KMS-11 (cell line): ENCODE measurements around the gene UBE2L5.

Experiments
- H2AFZ ChIP-seq: fragments of 200-600 bp; sonication (generic); 2 replicates; pipeline ENCODE4 v1.6.1; 2016; ENCODE audit warnings: antibody characterized with exemption, mixed run types, low read depth
- H3K27ac ChIP-seq: fragments of 200-600 bp; sonication (generic); 2 replicates; pipeline ENCODE4 v1.6.1; 2016; ENCODE audit warnings: mild to moderate bottlenecking, mixed run types
- H3K27me3 ChIP-seq: fragments of 200-600 bp; sonication (generic); 2 replicates; pipeline ENCODE4 v1.6.1; 2017; ENCODE audit warnings: mild to moderate bottlenecking, low read depth, mixed run types, moderate library complexity; ENCODE audit not compliant: insufficient read depth
- H3K36me3 ChIP-seq: fragments of 200-600 bp; sonication (generic); 2 replicates; pipeline ENCODE4 v1.6.1; 2017; ENCODE audit warnings: mild to moderate bottlenecking, mixed run types; ENCODE audit not compliant: insufficient read depth
- H3K4me1 ChIP-seq: fragments of 200-600 bp; sonication (generic); 2 replicates; pipeline ENCODE4 v1.6.1; 2016; ENCODE audit warnings: mild to moderate bottlenecking, low read depth, mixed run types; ENCODE audit not compliant: poor library complexity, severe bottlenecking
- H3K4me2 ChIP-seq: fragments of 200-600 bp; sonication (generic); 2 replicates; pipeline ENCODE4 v1.7.0; 2016; ENCODE audit warnings: mild to moderate bottlenecking, mixed run types
- H3K4me3 ChIP-seq: fragments of 200-600 bp; sonication (generic); IDR thresholded peaks from 2 replicates; pipeline ENCODE4 v1.6.1; 2017; ENCODE audit warnings: low read depth, low read length, mixed read lengths; ENCODE audit not compliant: insufficient read depth
- H3K79me2 ChIP-seq: fragments of 200-600 bp; sonication (generic); 2 replicates; pipeline ENCODE4 v1.6.1; 2016; ENCODE audit warnings: low read depth, mixed run types; ENCODE audit not compliant: insufficient read depth
- H3K9ac ChIP-seq: fragments of 200-600 bp; sonication (generic); 2 replicates; pipeline ENCODE4 v1.6.1; 2016; ENCODE audit warnings: mild to moderate bottlenecking, mixed run types
- H4K20me1 ChIP-seq: fragments of 200-600 bp; sonication (generic); 2 replicates; pipeline ENCODE4 v1.6.1; 2016; ENCODE audit warnings: mild to moderate bottlenecking, mixed run types; ENCODE audit not compliant: insufficient read depth
- TF ChIP-seq, protein P1 (sequence below): fragments of 200-600 bp; sonication (generic); conservative IDR thresholded peaks from 2 replicates; pipeline ENCODE4 v1.6.1; 2017; ENCODE audit warnings: low read depth, mild to moderate bottlenecking, antibody characterized with exemption, low read length, moderate library complexity, mixed read lengths

Gene UBE2L5

DNA sequence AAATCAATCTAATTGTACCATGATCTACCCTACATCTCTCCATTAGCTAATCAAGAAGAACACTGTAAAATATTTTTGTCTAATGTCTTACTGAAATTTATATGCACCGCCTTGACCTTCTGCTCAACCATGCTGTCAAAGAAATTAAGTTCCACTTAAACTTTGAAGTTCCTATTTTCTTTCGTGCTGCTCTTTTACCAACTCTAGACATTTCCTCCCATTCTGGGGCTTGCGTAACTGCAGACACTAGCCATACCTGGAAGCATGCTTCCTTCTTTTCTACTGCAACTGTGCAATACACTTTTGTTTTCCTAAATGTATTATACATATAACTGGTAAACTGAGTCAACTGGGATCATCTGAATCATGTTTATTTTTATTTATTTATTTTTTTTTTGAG is 8.5 kb upstream of the UBE2L5 start:
- Histone ChIP-seq H3K79me2 (no peaks in the 10 kb centered on the region), H3K9ac (no peak overlapping the region), H3K36me3 (no peaks in the 10 kb centered on the region), H3K27me3 (no peaks in the 10 kb centered on the region), H4K20me1 (no peaks in the 10 kb centered on the region), H3K4me3 (no peak overlapping the region), H3K4me2 (no peak overlapping the region), H2AFZ (no peak overlapping the region), H3K27ac (no peak overlapping the region), H3K4me1 (peaks cover 1% of the 10 kb centered on the region)
- TF ChIP-seq, protein P1, sequence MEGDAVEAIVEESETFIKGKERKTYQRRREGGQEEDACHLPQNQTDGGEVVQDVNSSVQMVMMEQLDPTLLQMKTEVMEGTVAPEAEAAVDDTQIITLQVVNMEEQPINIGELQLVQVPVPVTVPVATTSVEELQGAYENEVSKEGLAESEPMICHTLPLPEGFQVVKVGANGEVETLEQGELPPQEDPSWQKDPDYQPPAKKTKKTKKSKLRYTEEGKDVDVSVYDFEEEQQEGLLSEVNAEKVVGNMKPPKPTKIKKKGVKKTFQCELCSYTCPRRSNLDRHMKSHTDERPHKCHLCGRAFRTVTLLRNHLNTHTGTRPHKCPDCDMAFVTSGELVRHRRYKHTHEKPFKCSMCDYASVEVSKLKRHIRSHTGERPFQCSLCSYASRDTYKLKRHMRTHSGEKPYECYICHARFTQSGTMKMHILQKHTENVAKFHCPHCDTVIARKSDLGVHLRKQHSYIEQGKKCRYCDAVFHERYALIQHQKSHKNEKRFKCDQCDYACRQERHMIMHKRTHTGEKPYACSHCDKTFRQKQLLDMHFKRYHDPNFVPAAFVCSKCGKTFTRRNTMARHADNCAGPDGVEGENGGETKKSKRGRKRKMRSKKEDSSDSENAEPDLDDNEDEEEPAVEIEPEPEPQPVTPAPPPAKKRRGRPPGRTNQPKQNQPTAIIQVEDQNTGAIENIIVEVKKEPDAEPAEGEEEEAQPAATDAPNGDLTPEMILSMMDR, result no peak

DNA sequence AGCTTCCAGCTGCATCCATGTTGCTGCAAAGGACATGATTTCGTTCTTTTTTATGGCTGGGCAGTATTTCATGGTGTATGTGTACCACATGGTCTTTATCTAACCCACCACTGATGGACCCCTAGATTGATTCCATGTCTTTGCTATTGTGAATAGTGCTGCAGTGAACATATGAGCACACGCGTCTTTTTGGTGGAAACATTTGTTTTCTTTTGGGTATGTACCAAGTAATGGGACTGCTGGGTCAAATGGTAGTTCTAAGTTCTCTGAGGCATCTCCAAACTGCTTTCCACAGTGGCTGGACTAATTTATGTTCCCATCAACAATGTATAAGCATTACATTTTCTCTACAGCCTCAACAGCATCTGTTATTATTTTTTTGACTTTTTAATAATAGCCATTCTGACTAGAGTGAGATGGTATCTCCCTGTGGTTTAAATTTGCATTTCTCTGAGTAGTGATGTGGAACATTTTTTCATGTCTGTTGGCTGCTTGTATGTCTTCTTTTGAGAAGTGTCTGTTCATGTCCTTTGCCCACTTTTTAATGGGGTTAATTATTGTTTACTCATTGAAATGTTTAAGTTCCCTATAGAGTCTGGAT is 6.8 kb upstream of the UBE2L5 start:
- Histone ChIP-seq H3K4me1 (no peaks in the 10 kb centered on the region), H3K9ac (no peak overlapping the region), H3K4me2 (no peak overlapping the region), H3K27ac (no peak overlapping the region), H3K36me3 (no peaks in the 10 kb centered on the region), H2AFZ (no peak overlapping the region), H4K20me1 (no peaks in the 10 kb centered on the region), H3K79me2 (no peaks in the 10 kb centered on the region), H3K4me3 (no peak overlapping the region), H3K27me3 (no peaks in the 10 kb centered on the region)
- TF ChIP-seq, protein P1, result no peak

DNA sequence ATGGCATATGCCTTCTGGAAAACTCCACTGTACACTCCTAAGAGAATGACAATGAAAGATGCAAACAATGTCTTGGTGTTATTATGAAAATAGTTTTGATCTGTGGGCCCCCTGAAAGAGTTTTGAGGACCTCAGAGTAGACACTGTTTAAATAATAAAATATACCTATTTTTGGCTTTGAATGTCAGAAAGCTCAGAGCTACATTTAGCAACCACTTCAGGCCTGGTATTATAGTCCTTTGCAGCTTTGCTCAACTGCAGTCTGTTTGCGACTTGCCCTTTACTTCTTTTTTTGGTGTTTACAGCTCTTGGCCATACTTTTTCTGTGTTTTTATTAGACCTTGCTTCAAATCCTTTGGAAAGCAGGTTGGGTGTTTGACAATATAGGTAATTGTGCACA is 5.8 kb upstream of the UBE2L5 start:
- Histone ChIP-seq H3K27me3 (no peaks in the 10 kb centered on the region), H3K4me1 (no peaks in the 10 kb centered on the region), H2AFZ (no peak overlapping the region), H3K27ac (no peak overlapping the region), H3K36me3 (no peaks in the 10 kb centered on the region), H3K4me3 (no peak overlapping the region), H3K9ac (no peak overlapping the region), H3K4me2 (no peak overlapping the region), H4K20me1 (no peaks in the 10 kb centered on the region), H3K79me2 (no peaks in the 10 kb centered on the region)
- TF ChIP-seq, protein P1, result no peak

DNA sequence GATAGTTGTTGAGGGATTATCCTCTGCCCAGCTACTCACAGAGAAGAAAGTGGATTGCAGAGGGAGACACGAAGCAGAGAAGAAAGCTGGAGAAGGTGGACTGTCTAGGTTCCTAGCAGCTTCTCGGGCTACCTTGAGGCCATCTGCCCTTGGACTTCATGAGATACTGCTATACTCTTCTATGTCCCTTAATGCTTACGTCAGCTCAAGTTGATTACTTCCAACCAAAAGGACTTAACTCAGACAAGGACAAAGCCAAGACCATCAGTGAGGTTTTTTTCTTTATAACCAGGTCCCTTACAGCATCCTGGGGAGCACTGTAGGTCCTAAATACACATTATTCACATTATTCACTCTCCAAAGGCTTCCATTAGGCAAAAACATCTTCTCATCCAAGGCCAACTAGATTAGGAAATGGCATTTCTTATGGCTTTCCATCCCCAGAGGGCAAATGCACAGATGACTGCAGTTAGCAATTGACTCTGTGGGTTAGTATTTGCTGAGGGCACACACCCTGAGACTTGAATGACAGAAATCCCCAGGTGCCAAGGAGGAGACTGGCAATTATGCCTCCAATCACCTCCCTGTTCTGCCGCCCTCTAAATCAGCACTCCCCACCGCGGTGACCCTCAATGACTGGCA is 4.1 kb upstream of the UBE2L5 start:
- Histone ChIP-seq H3K4me2 (no peak overlapping the region), H3K79me2 (no peaks in the 10 kb centered on the region), H3K27me3 (no peaks in the 10 kb centered on the region), H3K4me3 (no peak overlapping the region), H4K20me1 (no peaks in the 10 kb centered on the region), H3K4me1 (peaks cover 3% of the 10 kb centered on the region), H2AFZ (no peak overlapping the region), H3K9ac (no peak overlapping the region), H3K36me3 (no peaks in the 10 kb centered on the region), H3K27ac (no peak overlapping the region)
- TF ChIP-seq, protein P1, result no peak
